SK-N-SH treated with all-trans-retinoic acid at 6 μM for 48 hours (cell line): ENCODE measurements around the gene BCL2L14.
"Not testable (repeated sequence)": the region's sequence is repeated elsewhere in the genome, so short reads cannot be mapped to it uniquely, and the experiment has no call there.

Experiments used
- ATAC-seq: fragments of 200-7000 bp; cut with Tn5 transposase; 3 replicates; pipeline ENCODE4 v1.9.1; 2020; ENCODE audit warnings: mild to moderate bottlenecking, moderate library complexity
- ARNTL ChIP-seq: fragments of 450-650 bp; formaldehyde crosslinking; IDR thresholded peaks from 2 replicates; pipeline ENCODE4 v1.5.0; 2020; ENCODE audit warnings: low read depth, mild to moderate bottlenecking, moderate library complexity, borderline replicate concordance
- BACH2 ChIP-seq: fragments of 250-450 bp; sonication (Bioruptor Pico); IDR thresholded peaks from 2 replicates; pipeline ENCODE4 v1.9.0; 2021; ENCODE audit warnings: mild to moderate bottlenecking, borderline replicate concordance
- ESRRG ChIP-seq: fragments of 250-450 bp; sonication (Bioruptor Pico); IDR thresholded peaks from 2 replicates; pipeline ENCODE4 v1.6.1; 2021; ENCODE audit warnings: mild to moderate bottlenecking
- GLIS3 ChIP-seq: fragments of 250-450 bp; sonication (Bioruptor Pico); IDR thresholded peaks from 2 replicates; pipeline ENCODE4 v1.5.0; 2020; ENCODE audit warnings: mild to moderate bottlenecking, moderate library complexity
- ISL1 ChIP-seq: fragments of 250-450 bp; sonication (Bioruptor Pico); IDR thresholded peaks from 2 replicates; pipeline ENCODE4 v2.1.2; 2022; ENCODE audit warnings: mild to moderate bottlenecking, moderate library complexity
- PPARA ChIP-seq: fragments of 250-450 bp; sonication (Bioruptor Pico); IDR thresholded peaks from 2 replicates; pipeline ENCODE4 v1.5.0; 2020; ENCODE audit warnings: mild to moderate bottlenecking, borderline replicate concordance
- RARB ChIP-seq: fragments of 250-450 bp; sonication (Bioruptor Pico); IDR thresholded peaks from 2 replicates; pipeline ENCODE4 v1.8.0; 2021; ENCODE audit warnings: mild to moderate bottlenecking, moderate library complexity
- SNAI2 ChIP-seq: fragments of 250-450 bp; sonication (Bioruptor Pico); IDR thresholded peaks from 2 replicates; pipeline ENCODE4 v1.5.0; 2020; ENCODE audit warnings: mild to moderate bottlenecking, moderate library complexity
- TCF4 ChIP-seq: fragments of 250-450 bp; sonication (Bioruptor Pico); IDR thresholded peaks from 2 replicates; pipeline ENCODE4 v1.8.0; 2021; ENCODE audit warnings: mild to moderate bottlenecking, moderate library complexity, borderline replicate concordance
- TOX ChIP-seq: fragments of 250-450 bp; sonication (Bioruptor Pico); IDR thresholded peaks from 2 replicates; pipeline ENCODE4 v1.8.0; 2021; ENCODE audit warnings: mild to moderate bottlenecking, moderate library complexity, borderline replicate concordance
- ZC3H10 ChIP-seq: fragments of 250-450 bp; sonication (Bioruptor Pico); IDR thresholded peaks from 2 replicates; pipeline ENCODE4 v1.5.1; 2021; ENCODE audit warnings: mild to moderate bottlenecking, moderate library complexity
- ZFP3 ChIP-seq: fragments of 250-450 bp; sonication (Bioruptor Pico); IDR thresholded peaks from 2 replicates; pipeline ENCODE4 v1.5.0; 2020; ENCODE audit warnings: mild to moderate bottlenecking, moderate library complexity
- ZFP30 ChIP-seq: fragments of 450-650 bp; formaldehyde crosslinking; IDR thresholded peaks from 2 replicates; pipeline ENCODE4 v1.5.0; 2022; ENCODE audit warnings: mild to moderate bottlenecking, moderate library complexity
- ZNF565 ChIP-seq: fragments of 450-650 bp; formaldehyde crosslinking; conservative IDR thresholded peaks from 2 replicates; pipeline ENCODE4 v1.5.0; 2020; ENCODE audit warnings: low read depth, mild to moderate bottlenecking, moderate library complexity
- ZNF70 ChIP-seq: fragments of 450-650 bp; formaldehyde crosslinking; IDR thresholded peaks from 2 replicates; pipeline ENCODE4 v1.5.0; 2020; ENCODE audit warnings: mild to moderate bottlenecking, moderate library complexity
- ZNF8 ChIP-seq: fragments of 450-650 bp; formaldehyde crosslinking; IDR thresholded peaks from 2 replicates; pipeline ENCODE4 v1.5.0; 2020; ENCODE audit warnings: mild to moderate bottlenecking, moderate library complexity
- TF ChIP-seq, protein P1 (sequence below): fragments of 250-450 bp; sonication (Bioruptor Pico); IDR thresholded peaks from 2 replicates; pipeline ENCODE4 v1.5.0; 2020; ENCODE audit warnings: mild to moderate bottlenecking, moderate library complexity
- TF ChIP-seq, protein P2 (sequence below): fragments of 250-450 bp; sonication (Bioruptor Pico); IDR thresholded peaks from 2 replicates; pipeline ENCODE4 v1.5.1; 2021; ENCODE audit warnings: mild to moderate bottlenecking, moderate library complexity
- TF ChIP-seq, protein P3 (sequence below): fragments of 250-450 bp; sonication (Bioruptor Pico); IDR thresholded peaks from 2 replicates; pipeline ENCODE4 v1.8.0; 2020; ENCODE audit warnings: mild to moderate bottlenecking, moderate library complexity, borderline replicate concordance
- TF ChIP-seq, protein P4 (sequence below): fragments of 250-450 bp; sonication (Bioruptor Pico); IDR thresholded peaks from 2 replicates; pipeline ENCODE4 v1.8.0; 2021; ENCODE audit warnings: low read depth, mild to moderate bottlenecking, moderate library complexity, borderline replicate concordance
- TF ChIP-seq, protein P5 (sequence below): fragments of 250-450 bp; sonication (Bioruptor Pico); IDR thresholded peaks from 2 replicates; pipeline ENCODE4 v1.5.1; 2020; ENCODE audit warnings: low read depth, mild to moderate bottlenecking, moderate library complexity

The BCL2L14 gene

DNA sequence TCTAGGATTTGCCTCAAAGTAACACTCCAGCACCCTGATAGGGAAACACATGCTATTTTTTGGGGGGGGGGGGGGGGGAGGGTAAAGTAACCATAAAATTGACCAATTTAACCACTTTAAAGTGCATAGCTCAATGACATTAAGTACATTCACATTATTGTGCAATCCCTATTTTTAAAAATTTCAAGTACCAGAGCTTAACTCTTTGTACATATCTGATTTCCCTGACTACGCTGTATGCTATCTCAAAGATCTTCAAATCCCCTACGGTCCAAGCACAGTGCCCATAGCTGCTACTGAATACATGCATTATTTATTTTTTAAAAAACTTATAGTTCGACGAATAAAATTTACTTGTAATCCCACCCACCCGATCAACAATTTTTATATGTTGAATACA lies 63.0 kb downstream of the BCL2L14 start:
- TF ChIP-seq ZFP30 (CRISPR knock-in tag) (no peak), ZNF565 (CRISPR knock-in tag) (no peak), RARB (CRISPR knock-in tag) (no peak), ARNTL (CRISPR knock-in tag) (no peak), GLIS3 (CRISPR knock-in tag) (no peak)
- no peak for ATAC-seq

DNA sequence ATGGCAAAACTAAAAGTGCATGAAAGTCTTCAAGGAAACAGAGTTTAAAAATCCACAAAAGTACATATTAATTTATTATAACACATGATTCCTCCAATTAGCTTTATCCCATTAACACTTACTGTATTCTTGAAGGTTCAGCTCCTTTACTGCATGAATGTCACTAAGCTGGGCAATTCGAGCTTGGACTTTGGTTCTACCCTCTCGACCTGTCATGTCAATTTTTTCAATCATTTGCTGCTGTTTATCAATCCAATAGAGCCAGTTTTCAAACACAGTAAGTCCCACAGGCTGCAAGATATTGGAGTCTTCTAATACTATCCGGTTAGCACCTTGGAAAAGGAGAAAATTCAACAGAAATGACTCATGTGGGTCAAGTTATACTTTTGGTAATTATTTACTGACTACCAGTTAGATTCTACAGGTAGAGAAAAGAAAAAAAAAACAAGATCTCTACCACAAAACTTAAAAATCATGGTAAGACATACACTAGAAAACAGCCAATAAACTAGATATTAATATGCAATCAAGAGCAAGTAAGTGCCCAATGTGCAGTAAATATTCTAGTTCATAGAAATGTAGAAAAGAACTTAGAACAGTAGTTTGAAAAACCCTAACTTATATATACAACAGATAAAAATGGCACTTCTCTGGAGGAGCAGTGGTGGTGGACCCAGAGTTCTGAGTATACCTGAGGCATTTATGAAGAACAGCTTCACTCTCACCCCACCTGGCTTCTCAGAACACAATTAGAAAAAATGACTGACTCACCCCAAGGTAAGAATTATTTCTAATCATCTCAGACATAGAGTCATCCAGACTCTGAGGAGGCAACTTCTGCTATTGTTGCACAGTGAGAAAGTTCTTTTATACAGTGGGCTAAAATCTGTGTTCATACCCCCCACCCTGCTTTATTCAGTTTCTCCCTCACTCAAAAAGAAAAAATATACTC lies 67.7 kb downstream of the BCL2L14 start:
- no peak for ATAC-seq
- TF ChIP-seq, protein P1, sequence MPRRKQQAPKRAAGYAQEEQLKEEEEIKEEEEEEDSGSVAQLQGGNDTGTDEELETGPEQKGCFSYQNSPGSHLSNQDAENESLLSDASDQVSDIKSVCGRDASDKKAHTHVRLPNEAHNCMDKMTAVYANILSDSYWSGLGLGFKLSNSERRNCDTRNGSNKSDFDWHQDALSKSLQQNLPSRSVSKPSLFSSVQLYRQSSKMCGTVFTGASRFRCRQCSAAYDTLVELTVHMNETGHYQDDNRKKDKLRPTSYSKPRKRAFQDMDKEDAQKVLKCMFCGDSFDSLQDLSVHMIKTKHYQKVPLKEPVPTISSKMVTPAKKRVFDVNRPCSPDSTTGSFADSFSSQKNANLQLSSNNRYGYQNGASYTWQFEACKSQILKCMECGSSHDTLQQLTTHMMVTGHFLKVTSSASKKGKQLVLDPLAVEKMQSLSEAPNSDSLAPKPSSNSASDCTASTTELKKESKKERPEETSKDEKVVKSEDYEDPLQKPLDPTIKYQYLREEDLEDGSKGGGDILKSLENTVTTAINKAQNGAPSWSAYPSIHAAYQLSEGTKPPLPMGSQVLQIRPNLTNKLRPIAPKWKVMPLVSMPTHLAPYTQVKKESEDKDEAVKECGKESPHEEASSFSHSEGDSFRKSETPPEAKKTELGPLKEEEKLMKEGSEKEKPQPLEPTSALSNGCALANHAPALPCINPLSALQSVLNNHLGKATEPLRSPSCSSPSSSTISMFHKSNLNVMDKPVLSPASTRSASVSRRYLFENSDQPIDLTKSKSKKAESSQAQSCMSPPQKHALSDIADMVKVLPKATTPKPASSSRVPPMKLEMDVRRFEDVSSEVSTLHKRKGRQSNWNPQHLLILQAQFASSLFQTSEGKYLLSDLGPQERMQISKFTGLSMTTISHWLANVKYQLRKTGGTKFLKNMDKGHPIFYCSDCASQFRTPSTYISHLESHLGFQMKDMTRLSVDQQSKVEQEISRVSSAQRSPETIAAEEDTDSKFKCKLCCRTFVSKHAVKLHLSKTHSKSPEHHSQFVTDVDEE (CRISPR knock-in tag), result no peak
- TF ChIP-seq RARB (CRISPR knock-in tag) (no peak), ZFP3 (CRISPR knock-in tag) (no peak), ZNF70 (no peak), ARNTL (CRISPR knock-in tag) (no peak), ZNF8 (CRISPR knock-in tag) (no peak), SNAI2 (CRISPR knock-in tag) (no peak), ZNF565 (CRISPR knock-in tag) (no peak), PPARA (CRISPR knock-in tag) (no peak), TCF4 (CRISPR knock-in tag) (no peak), TOX (CRISPR knock-in tag) (no peak), ISL1 (CRISPR knock-in tag) (no peak)
- TF ChIP-seq, protein P2, sequence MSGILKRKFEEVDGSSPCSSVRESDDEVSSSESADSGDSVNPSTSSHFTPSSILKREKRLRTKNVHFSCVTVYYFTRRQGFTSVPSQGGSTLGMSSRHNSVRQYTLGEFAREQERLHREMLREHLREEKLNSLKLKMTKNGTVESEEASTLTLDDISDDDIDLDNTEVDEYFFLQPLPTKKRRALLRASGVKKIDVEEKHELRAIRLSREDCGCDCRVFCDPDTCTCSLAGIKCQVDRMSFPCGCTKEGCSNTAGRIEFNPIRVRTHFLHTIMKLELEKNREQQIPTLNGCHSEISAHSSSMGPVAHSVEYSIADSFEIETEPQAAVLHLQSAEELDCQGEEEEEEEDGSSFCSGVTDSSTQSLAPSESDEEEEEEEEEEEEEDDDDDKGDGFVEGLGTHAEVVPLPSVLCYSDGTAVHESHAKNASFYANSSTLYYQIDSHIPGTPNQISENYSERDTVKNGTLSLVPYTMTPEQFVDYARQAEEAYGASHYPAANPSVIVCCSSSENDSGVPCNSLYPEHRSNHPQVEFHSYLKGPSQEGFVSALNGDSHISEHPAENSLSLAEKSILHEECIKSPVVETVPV, result no peak
- TF ChIP-seq, all 23 proteins: peak for 0

DNA sequence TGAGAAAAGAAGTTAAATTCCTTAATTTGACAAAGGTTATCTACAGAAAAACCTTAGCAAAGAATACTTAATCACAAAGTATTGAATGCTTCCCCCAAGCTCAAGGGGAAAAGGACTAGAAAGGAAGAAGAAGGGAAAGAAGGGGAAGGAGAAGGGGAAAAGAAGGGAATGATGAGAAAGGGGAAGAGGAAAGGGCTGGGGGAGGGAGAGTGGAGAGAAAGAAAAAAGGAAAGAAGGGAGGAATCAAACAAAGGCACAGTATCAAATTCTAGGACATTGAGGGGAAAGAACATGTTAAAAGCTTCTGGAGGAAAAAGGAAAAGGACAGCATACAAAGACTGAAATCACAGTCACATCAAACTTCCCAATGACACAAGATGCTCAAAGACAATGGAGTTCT lies 70.3 kb downstream of the BCL2L14 start:
- TF ChIP-seq GLIS3 (CRISPR knock-in tag) (no peak), ESRRG (no peak), ZFP30 (CRISPR knock-in tag) (no peak), ZC3H10 (CRISPR knock-in tag) (no peak), ZNF565 (CRISPR knock-in tag) (no peak), ARNTL (CRISPR knock-in tag) (no peak), ZNF70 (no peak), ZNF8 (CRISPR knock-in tag) (no peak), BACH2 (CRISPR knock-in tag) (no peak), RARB (CRISPR knock-in tag) (no peak), TOX (CRISPR knock-in tag) (no peak)
- TF ChIP-seq, protein P3, sequence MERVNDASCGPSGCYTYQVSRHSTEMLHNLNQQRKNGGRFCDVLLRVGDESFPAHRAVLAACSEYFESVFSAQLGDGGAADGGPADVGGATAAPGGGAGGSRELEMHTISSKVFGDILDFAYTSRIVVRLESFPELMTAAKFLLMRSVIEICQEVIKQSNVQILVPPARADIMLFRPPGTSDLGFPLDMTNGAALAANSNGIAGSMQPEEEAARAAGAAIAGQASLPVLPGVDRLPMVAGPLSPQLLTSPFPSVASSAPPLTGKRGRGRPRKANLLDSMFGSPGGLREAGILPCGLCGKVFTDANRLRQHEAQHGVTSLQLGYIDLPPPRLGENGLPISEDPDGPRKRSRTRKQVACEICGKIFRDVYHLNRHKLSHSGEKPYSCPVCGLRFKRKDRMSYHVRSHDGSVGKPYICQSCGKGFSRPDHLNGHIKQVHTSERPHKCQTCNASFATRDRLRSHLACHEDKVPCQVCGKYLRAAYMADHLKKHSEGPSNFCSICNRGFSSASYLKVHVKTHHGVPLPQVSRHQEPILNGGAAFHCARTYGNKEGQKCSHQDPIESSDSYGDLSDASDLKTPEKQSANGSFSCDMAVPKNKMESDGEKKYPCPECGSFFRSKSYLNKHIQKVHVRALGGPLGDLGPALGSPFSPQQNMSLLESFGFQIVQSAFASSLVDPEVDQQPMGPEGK (CRISPR knock-in tag), result no peak
- TF ChIP-seq, protein P4, sequence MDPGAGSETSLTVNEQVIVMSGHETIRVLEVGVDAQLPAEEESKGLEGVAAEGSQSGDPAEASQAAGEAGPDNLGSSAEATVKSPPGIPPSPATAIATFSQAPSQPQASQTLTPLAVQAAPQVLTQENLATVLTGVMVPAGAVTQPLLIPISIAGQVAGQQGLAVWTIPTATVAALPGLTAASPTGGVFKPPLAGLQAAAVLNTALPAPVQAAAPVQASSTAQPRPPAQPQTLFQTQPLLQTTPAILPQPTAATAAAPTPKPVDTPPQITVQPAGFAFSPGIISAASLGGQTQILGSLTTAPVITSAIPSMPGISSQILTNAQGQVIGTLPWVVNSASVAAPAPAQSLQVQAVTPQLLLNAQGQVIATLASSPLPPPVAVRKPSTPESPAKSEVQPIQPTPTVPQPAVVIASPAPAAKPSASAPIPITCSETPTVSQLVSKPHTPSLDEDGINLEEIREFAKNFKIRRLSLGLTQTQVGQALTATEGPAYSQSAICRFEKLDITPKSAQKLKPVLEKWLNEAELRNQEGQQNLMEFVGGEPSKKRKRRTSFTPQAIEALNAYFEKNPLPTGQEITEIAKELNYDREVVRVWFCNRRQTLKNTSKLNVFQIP, result no peak
- TF ChIP-seq, protein P5, sequence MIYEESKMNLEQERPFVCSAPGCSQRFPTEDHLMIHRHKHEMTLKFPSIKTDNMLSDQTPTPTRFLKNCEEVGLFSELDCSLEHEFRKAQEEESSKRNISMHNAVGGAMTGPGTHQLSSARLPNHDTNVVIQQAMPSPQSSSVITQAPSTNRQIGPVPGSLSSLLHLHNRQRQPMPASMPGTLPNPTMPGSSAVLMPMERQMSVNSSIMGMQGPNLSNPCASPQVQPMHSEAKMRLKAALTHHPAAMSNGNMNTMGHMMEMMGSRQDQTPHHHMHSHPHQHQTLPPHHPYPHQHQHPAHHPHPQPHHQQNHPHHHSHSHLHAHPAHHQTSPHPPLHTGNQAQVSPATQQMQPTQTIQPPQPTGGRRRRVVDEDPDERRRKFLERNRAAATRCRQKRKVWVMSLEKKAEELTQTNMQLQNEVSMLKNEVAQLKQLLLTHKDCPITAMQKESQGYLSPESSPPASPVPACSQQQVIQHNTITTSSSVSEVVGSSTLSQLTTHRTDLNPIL (CRISPR knock-in tag), result no peak
- TF ChIP-seq, protein P2, result no peak
- TF ChIP-seq, protein P1 (CRISPR knock-in tag), result no peak
- ATAC-seq, result no peak

DNA sequence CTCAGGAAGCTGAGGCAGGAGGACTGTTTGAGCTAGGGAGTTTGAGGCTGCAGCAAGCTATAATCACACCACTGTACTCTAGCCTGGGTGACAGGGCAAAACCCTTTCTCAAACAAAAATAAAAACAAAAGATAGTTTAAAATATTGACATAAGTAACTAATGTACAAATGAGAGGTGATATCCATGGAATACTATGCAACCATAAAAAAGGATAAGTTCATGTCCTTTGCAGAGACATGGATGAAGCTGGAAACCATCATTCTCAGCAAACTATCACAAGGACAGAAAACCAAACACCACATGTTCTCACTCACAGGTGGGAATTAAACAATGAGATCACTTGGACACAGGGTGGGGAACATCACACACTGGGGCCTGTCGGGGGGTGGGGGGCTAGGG lies 73.8 kb downstream of the BCL2L14 start:
- not testable (repeated sequence) for ATAC-seq
